Fibroblast of skin of back (primary cell): Measurements from ENCODE around the gene BHLHE23.
"Not testable (repeated sequence)": the region's sequence is repeated elsewhere in the genome, so short reads cannot be mapped to it uniquely, and the experiment has no call there.

Experiments used
- DNase-seq: peaks from one replicate; pipeline ENCODE4 v3.0.0-alpha.2; 2013

BHLHE23 gene

GRCh38 chr20:63042448-63043071, 35.8 kb upstream of the BHLHE23 start:
- DNase-seq = no peak

- DNase-seq = no peak
Observed at GRCh38 chr20:63041776-63042175, 35.0 kb upstream of the BHLHE23 start.

- DNase-seq = no peak
Observed at GRCh38 chr20:63037669-63038268, 31.0 kb upstream of the BHLHE23 start.

- DNase-seq = no peak
Observed at GRCh38 chr20:63036291-63036690, 29.5 kb upstream of the BHLHE23 start.

GRCh38 chr20:63035603-63036185, 28.9 kb upstream of the BHLHE23 start:
- no peak for DNase-seq

GRCh38 chr20:63034710-63035602, 28.2 kb upstream of the BHLHE23 start:
- not testable (repeated sequence) for DNase-seq

- no peak for DNase-seq
Observed at GRCh38 chr20:63033794-63034709, 27.3 kb upstream of the BHLHE23 start.

GRCh38 chr20:63032861-63033793, 26.4 kb upstream of the BHLHE23 start:
- no peak for DNase-seq

GRCh38 chr20:63032026-63032800, 25.4 kb upstream of the BHLHE23 start:
- no peak for DNase-seq

GRCh38 chr20:63031251-63032014, 24.7 kb upstream of the BHLHE23 start:
- DNase-seq = no peak

GRCh38 chr20:63029358-63030121, 22.8 kb upstream of the BHLHE23 start:
- no peak for DNase-seq

GRCh38 chr20:63028461-63028921, 21.7 kb upstream of the BHLHE23 start:
- no peak for DNase-seq

GRCh38 chr20:63027922-63028389, 21.2 kb upstream of the BHLHE23 start:
- no peak for DNase-seq

GRCh38 chr20:63027221-63027921, 20.6 kb upstream of the BHLHE23 start:
- DNase-seq = no peak

GRCh38 chr20:63026582-63027165, 19.9 kb upstream of the BHLHE23 start:
- DNase-seq = no peak

- DNase-seq = peak; percentile 30
Observed at GRCh38 chr20:63025534-63026331, 19.0 kb upstream of the BHLHE23 start.
